Ascending aorta (tissue), 2 donors: ENCODE data around the gene CCDC66. TPM values are rescaled to one million over a fixed set of nuclear protein-coding genes. Genes with fewer than 3 reads are reported as not detected.

Experiments used
- DNase-seq, 2 donors: peaks; one replicate each; pipeline ENCODE4 v3.0.0-alpha.2; 2019; ENCODE audit warnings: low spot score in 2 of 2
- H3K27ac ChIP-seq, 2 donors: fragments of 200-600 bp; sonication (generic); one replicate each; pipeline ENCODE4 v1.5.1; 2016 to 2017; ENCODE audit warnings: mild to moderate bottlenecking in 1 of 2
- H3K27me3 ChIP-seq: fragments of 200-600 bp; sonication (generic); one replicate; pipeline ENCODE4 v1.5.1; 2017
- H3K36me3 ChIP-seq, 2 donors: fragments of 200-600 bp; sonication (generic); one replicate each; pipeline ENCODE4 v1.5.1; 2016
- H3K4me1 ChIP-seq, 2 donors: fragments of 200-600 bp; sonication (generic); one replicate each; pipeline ENCODE4 v1.5.1; 2016 to 2017; ENCODE audit warnings: mild to moderate bottlenecking in 1 of 2
- H3K4me3 ChIP-seq, 2 donors: fragments of 200-600 bp; sonication (generic); one replicate each; pipeline ENCODE4 v1.5.1; 2016 to 2017; ENCODE audit warnings: mild to moderate bottlenecking in 1 of 2
- H3K9me3 ChIP-seq, 2 donors: fragments of 200-600 bp; sonication (generic); one replicate each; pipeline ENCODE4 v1.5.1; 2016
- intact Hi-C: fragments of 100-400 bp; cut with DNase I; formaldehyde crosslinking; loops from one replicate; pipeline ENCODE4 v1.15.1; 2023
- total RNA-seq: library from RNA; depleted of rRNA; stranded (reverse); fragments of >200 nt; gene quantifications from one replicate; pipeline ENCODE4 v1.1.0, GENCODE V29; 2016
- TF ChIP-seq, protein P1 (sequence below), 3 experiments: fragments of 200-600 bp in 2 of 3; fragments of 450-650 bp in 1 of 3; sonication (generic) in 2 of 3; IDR thresholded peaks; one replicate each; pipeline ENCODE4 v1.5.1; 2016 to 2019; ENCODE audit warnings: antibody characterized with exemption in 3 of 3, mild to moderate bottlenecking in 1 of 3, moderate library complexity in 1 of 3

Gene CCDC66
- total RNA-seq, 1 donor from 2014 or later, result 11.4 TPM

DNA sequence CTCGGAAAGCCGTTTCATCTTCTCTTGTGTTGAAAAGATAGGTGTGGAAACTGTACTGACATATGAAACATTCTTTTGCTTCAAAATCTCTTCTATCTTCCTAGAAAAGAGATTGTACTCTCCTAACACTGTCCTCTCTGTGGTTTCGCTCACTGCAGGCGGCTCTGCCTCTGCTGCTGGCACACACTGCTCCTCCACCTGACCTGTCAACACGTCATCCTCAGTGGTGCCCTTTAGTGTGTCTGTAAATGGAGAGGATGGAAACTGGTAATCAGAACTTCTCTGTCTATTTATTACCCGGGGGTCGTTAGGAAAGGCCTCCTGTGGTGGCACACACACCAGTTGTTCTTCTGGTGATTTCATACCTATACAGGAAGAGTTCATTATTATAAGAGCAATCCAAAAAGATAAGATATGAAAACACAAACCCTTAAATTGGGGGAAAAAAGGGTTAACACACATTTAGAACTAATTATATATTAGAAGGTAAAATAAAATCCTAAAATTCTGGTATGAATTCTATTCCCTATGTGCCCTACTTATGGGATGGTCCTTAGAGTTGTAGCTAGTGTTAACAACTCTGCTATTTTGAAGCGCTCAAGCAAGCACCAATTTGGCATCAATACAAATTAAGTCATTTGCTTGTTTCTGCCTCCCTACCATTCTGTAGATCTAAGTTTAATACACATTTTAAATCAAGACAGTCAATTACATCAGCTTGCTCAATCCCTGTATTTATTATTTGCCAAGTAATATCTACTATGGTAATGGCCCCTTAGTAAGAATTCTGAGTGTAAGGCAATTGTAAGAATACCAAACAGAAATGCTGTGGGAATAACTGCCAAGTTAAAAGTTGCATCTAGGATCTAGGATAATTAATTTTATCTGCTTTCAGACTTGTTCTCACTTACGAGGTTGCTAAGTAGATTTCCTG is 76.9 kb downstream of the CCDC66 start:
- intact Hi-C loops, result no loop called here
- no peak overlapping the region for H3K4me3 ChIP-seq
- TF ChIP-seq, protein P1, sequence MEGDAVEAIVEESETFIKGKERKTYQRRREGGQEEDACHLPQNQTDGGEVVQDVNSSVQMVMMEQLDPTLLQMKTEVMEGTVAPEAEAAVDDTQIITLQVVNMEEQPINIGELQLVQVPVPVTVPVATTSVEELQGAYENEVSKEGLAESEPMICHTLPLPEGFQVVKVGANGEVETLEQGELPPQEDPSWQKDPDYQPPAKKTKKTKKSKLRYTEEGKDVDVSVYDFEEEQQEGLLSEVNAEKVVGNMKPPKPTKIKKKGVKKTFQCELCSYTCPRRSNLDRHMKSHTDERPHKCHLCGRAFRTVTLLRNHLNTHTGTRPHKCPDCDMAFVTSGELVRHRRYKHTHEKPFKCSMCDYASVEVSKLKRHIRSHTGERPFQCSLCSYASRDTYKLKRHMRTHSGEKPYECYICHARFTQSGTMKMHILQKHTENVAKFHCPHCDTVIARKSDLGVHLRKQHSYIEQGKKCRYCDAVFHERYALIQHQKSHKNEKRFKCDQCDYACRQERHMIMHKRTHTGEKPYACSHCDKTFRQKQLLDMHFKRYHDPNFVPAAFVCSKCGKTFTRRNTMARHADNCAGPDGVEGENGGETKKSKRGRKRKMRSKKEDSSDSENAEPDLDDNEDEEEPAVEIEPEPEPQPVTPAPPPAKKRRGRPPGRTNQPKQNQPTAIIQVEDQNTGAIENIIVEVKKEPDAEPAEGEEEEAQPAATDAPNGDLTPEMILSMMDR (IDR thresholded peaks at IDR 0.05), result no peak
- DNase-seq, result no peak
- no peaks in the 10 kb centered on the region for H3K27me3 ChIP-seq
- H3K27ac ChIP-seq, result no peak overlapping the region
- no peaks in the 10 kb centered on the region for H3K9me3 ChIP-seq
- H3K4me1 ChIP-seq, result no peaks in the 10 kb centered on the region
- H3K36me3 ChIP-seq, result peaks cover 30 to 56% of the 10 kb centered on the region in 2 donors

DNA sequence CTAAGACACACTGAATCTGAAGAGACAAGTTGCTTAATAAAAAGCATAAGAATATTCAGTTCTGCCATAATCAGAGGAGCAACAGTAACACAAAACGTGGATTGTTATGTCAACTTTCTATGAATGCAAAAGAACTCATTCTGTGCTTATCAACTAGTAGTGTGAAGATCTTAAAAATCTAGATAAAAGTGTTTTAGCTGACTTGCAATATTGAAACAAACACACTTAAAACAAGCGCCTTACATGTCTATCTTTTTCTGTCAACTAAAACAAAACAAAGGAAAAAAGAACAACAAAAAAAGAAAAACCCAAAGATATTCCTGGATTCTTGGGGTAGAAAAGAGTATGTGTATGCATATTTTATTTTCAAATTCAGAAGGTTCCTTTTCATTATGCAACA is 88.4 kb downstream of the CCDC66 start:
- Histone ChIP-seq H3K9me3 (no peaks in the 10 kb centered on the region), H3K27me3 (no peaks in the 10 kb centered on the region), H3K36me3 (peaks cover 27 to 59% of the 10 kb centered on the region in 2 donors), H3K27ac (no peak overlapping the region), H3K4me1 (no peaks in the 10 kb centered on the region), H3K4me3 (no peak overlapping the region)
- no peak for DNase-seq
- TF ChIP-seq, protein P1 (IDR thresholded peaks at IDR 0.05), result no peak
- intact Hi-C loops, result no loop called here

DNA sequence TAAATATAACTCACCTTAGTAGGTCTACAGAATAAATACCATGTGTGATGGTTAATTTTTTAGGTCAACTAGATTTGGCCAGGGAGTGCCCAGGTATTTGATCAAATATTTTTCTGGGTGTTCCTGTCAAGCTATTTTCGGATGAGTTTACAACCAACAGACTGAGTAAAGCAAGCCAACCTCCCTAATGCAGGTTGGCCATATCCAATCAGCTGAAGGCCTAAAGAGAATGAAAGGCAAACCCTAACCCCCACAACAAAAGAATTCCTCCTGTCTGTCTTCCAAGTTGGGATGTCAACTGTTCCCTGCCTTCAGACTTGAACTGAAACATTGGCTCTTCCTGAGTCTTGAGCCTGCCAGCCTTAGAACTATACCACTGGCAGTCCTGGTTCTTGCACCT is 97.5 kb downstream of the CCDC66 start:
- Histone ChIP-seq H3K4me1 (no peaks in the 10 kb centered on the region), H3K27ac (no peak overlapping the region), H3K27me3 (no peaks in the 10 kb centered on the region), H3K36me3 (peaks cover 44 to 81% of the 10 kb centered on the region in 2 donors), H3K4me3 (no peak overlapping the region), H3K9me3 (no peaks in the 10 kb centered on the region)
- TF ChIP-seq, protein P1 (IDR thresholded peaks at IDR 0.05), result no peak
- intact Hi-C loops, result no loop called here
- DNase-seq, result no peak

DNA sequence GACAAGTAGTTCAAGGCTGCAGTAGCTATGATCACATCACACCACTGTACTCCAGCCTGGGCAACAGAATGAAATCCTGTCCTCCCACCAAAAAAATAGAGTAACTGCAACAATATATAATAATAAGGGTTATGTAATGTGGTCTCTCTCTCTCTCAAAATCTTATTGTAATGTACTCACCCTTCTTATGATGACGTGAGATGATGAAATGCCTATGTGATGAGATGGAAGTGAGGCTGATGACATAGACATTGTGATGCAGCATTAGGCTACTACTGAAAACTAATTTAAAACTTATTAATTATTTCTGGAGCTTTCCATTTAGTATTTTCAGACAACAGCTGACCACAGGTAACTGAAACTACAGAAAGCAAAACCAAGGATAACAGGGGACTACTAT is 98.7 kb downstream of the CCDC66 start:
- no peak for DNase-seq
- Histone ChIP-seq H3K27me3 (no peaks in the 10 kb centered on the region), H3K4me3 (no peak overlapping the region), H3K9me3 (no peaks in the 10 kb centered on the region), H3K27ac (no peak overlapping the region), H3K4me1 (no peaks in the 10 kb centered on the region), H3K36me3 (peaks cover 46 to 93% of the 10 kb centered on the region in 2 donors)
- intact Hi-C loops, result no loop called here
- TF ChIP-seq, protein P1 (IDR thresholded peaks at IDR 0.05), result no peak

DNA sequence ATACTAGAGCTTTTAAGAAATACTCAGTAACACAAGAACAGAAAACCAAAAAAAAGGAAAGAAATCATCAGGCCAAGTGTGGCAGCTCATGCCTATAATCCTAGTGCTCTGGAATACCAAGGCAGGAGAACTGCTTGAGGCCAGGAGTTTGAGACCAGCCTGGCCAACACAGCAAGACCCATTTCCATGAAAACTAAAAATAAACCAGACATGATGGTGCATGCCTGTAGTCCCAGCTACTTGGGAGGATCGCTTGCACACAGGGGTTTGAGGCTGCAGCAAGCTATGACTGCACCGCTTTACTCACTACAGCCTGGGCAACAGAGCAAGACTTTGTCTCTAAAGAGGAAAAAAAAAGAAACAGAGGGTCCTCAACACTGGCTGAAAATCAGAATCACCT is 107.8 kb downstream of the CCDC66 start:
- H3K4me3 ChIP-seq, result no peak overlapping the region
- no peak for DNase-seq
- no peaks in the 10 kb centered on the region for H3K4me1 ChIP-seq
- H3K9me3 ChIP-seq, result no peaks in the 10 kb centered on the region
- no peak overlapping the region for H3K27ac ChIP-seq
- peaks cover 76 to 94% of the 10 kb centered on the region in 2 donors for H3K36me3 ChIP-seq
- TF ChIP-seq, protein P1 (IDR thresholded peaks at IDR 0.05), result no peak
- intact Hi-C loops, result no loop called here
- no peaks in the 10 kb centered on the region for H3K27me3 ChIP-seq
